GM19324 (cell line): ENCODE data around the gene FKBP2.

ENCODE experiments used
- ATAC-seq: cut with Tn5 transposase; IDR thresholded peaks from one replicate; pipeline ENCODE4 v1.9.1; 2021; ENCODE audit warnings: mild to moderate bottlenecking, moderate library complexity; ENCODE audit not compliant: unreplicated experiment, low FRiP score

The FKBP2 gene

DNA sequence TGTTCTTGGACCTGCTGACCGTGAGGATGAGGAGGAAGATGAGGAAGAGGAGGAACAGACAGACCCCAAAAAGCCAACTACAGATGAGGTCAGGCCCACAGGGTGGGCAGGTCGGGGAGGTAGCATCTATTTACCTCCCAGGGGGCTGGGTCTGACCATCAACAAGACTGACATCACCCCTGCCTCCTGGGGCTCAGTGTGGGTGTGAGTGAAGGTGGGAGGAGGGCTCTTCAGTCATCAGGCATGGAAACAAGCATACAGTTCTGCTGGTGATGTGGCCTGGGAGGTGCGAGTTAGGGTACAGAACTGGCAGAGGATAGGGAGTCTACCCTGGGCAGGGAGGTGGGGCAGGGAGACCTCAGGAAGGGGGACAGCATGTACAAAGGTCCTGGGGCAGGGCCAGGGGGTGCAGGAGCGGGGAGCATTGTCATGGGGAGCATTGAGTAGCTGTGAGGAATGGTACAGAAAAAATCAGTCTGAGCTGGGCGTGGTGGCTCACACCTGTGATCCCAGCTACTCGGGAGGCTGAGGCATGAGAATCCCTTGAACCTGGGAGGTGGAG is 19.3 kb downstream of the FKBP2 start:
- no peak for ATAC-seq

DNA sequence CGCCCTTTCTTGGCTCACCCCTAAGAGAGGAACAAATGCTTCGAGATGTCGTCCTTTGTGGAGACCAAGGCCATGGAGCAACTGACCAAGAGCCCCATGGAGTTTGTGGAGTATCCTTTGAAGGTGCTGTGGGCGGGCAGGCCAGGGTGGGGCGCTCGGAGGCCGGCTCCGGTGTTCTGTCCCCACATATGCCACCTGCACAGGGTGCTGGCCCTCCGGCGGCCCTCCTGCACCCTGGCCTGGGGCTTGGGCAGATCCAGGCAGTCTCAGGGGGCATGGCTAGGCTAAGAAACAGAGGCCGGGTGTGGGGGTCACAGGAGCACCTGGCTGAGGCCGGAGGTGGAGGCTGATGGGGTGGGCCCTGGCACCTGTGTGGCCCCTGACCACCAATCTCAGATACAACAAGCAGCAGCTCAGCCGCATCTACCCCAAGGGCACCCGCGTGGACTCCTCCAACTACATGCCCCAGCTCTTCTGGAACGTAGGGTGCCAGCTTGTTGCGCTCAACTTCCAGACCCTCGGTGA is 20.7 kb downstream of the FKBP2 start:
- ATAC-seq, result no peak

DNA sequence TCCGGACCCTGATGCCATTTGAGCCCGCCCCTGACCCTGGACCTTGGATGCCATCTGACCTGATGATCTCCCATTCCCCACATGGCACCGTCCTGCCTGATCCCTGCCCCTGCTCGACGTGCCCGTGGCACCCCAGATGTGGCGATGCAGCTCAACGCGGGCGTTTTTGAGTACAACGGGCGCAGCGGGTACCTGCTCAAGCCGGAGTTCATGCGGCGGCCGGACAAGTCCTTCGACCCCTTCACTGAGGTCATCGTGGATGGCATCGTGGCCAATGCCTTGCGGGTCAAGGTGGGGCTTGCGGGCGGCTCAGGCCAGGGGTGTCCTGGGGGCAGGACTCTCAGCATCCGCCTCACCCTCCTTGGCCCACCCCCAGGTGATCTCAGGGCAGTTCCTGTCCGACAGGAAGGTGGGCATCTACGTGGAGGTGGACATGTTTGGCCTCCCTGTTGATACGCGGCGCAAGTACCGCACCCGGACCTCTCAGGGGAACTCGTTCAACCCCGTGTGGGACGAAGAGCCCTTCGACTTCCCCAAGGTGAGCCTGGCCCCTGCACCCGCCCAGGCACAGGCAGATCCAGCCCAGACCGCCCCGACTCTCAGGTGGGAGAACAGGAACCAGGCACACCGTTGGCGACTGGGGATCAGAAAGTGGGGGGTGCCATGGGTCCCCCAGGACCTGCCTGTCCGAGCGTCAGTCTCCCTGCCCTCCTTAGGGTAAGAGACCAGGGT is 21.5 kb downstream of the FKBP2 start:
- ATAC-seq, result no peak

DNA sequence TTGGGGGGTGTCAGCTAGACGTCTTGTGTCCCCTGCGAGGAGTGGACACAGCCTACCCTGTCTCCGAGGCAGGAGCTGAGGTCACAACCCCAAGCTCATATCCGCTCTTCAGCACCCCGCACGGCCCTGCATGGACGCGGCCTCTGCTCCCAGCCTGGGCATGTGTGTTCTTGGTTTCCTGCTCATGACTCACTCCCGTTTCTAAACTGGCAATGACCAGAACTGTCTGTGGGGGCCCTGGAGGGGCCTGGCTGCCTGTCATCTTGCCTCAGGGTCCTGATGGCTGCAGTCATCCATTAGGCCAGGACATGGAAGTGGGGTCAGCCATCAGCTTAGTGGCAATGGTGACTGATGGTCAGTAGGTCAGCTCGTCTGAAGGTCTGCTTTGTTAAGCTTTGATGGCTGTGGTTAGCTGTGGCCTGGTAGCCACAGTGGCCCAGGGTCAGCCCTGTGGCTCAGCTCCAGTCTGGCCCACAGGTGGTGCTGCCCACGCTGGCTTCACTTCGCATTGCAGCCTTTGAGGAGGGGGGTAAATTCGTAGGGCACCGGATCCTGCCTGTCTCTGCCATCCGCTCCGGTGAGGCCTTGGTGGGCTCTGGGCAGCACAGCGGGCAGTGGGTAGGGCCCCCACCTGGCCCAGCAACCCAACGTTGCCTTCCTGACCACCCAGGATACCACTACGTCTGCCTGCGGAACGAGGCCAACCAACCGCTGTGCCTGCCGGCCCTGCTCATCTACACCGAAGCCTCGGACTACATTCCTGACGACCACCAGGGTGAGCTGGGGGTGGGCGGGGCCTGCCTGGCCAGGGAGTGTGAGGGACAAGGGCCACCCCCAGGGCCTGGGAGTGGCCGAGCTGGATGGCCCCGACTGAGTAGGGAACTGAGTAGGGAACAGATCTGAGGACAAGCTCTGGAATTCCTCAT is 22.4 kb downstream of the FKBP2 start:
- no peak for ATAC-seq

DNA sequence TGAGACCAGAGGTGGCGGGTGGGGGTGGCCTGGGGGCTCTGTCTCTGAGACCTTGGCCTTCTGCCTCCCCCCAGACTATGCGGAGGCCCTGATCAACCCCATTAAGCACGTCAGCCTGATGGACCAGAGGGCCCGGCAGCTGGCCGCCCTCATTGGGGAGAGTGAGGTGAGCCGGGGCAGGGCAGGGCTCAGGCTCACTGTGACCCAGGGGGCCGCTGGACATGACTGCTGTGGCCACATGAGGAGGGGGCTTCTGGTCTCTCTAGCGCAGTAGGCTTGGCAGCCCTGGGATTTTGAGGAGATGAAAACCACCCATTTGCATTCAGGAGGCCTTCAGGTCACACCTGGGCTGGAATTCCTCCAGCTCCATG is 23.0 kb downstream of the FKBP2 start:
- ATAC-seq, result no peak

DNA sequence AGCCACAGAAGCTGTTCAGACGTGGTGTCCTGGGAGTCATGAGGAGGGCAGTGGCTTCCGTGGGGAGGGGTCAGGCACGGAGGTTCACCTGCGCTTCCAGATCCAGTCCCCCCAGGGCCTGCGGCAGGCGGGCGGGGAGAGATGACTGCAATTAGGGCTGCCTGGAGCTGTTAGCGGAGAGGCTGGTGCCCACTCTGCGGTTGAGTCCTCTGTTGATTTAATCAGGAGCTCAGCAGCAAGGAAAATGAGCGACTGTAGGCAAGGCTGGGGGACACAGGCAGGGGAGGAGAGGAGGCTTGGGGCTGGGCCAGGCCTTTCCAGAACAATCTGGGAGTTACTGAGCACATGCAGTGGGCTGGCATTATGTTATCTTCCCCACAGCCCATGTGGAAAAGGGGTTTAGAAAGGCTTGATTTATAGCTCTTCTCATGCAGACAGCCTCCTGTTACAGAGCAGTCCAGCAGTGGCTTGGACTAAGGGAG is 23.5 kb downstream of the FKBP2 start:
- no peak for ATAC-seq

DNA sequence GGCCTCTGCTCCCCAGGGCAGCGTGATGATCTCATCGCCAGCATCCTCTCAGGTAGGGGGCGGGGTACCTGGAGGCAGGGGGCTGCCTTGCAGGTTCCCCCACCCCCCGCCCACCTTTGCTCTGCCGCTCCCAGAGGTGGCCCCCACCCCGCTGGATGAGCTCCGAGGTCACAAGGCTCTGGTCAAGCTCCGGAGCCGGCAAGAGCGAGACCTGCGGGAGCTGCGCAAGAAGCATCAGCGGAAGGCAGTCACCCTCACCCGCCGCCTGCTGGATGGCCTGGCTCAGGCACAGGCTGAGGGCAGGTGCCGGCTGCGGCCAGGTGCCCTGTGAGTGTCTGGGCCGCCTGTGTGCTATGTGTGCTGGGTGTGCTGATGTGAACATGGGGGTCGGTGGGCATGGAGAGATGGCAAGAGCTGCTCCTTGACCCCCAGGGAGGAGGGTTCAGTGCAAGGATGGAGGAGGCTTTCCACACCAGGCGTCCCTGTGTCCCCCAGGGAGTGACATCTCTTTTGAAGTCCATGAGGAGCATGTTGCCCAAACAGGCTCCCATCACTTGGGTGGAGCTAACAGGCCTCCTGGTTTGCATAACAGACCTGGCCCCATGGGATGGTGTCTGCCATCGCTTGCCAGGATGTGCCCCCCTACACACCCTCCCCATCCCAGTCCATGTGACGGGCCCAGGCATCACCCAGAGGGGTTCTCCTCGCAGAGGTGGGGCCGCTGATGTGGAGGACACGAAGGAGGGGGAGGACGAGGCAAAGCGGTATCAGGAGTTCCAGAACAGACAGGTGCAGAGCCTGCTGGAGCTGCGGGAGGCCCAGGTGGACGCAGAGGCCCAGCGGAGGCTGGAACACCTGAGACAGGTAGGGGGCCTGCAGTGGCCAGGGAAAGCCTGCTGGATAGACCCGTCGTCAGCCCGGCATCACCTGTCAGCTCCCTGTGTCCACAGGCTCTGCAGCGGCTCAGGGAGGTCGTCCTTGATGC is 24.6 kb downstream of the FKBP2 start:
- ATAC-seq, result no peak

DNA sequence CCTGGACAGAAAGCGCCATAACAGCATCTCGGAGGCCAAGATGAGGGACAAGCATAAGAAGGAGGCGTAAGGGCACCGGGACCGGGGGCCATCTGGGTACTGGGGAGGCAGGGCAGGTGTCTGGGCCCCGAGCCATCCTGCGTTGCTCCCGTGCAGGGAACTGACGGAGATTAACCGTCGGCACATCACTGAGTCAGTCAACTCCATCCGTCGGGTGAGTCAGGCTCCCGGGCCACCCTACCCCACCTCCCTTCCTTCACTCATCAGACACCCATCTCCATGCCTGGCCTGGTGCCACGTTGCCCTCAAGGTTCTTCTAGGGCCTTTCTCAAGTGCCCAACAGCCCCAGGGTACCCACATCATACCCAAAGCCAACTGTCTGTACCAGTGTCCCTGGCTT is 25.4 kb downstream of the FKBP2 start:
- no peak for ATAC-seq

DNA sequence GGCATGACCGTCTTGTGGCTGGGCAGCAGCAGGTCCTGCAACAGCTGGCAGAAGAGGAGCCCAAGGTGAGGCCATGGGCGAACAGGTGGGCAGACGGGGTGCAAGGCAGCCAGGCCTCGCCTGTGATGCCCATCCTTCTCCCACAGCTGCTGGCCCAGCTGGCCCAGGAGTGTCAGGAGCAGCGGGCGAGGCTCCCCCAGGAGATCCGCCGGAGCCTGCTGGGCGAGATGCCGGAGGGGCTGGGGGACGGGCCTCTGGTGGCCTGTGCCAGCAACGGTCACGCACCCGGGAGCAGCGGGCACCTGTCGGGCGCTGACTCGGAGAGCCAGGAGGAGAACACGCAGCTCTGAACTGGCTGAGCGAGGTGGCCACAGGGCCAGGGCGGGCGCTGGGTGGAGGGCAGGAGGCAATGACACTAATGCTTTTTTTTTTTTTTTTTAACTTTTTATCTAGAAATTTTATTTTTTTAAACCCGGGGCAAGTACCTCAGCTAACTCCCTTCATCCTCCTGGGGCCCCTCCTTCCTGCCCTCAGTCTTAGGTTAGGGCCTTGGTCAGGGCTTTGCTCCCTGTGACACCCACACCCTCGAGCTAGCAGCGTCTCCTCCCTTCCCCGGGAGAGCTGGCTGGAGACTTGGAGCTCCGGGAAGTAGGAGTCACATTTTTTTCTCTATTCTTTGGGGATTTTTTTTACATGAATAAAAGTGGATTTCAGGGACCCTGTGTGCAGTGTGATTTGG is 26.5 kb downstream of the FKBP2 start:
- no peak for ATAC-seq

DNA sequence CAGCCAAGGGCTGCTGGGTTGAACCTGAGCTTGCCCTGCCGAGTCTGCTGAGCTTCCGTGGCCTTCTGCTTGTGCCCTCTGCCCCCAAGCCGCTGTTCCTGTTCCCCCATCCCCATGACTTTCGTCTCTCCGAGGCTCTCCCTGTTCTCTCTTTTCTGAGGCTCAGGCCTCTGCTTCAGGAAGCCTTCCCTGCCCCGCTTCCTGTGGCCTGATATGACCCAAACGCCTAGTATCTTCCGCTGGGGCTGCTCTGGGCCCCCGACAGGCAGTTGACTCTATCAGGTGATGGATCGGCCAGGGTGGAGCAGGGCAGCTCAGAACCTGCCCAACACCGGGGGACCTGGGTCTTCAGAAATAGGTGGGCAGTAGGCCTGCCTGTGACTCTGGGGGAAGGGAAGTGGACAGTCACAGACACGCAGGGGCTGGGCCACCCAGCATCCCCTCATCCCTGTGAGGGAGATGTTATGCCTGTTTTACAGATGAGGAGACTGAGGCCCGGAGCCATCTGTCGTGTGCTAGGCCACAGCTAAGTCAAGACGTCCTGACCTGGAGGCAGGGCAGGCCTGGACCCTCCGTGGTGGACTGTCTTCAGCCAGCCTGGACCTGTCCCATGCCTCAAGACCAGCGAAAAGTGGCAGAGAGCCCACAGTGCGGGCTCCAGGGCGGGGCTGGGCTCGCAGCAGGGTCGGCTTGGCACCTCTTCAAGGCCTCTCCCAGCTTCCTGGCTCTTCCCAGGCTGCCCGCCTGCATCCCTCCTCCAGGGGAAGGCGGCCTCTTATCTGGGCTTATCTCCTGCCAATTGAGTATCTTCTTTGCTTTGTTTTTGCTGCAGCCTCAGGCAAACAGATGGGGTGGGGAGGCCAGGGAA is 27.4 kb downstream of the FKBP2 start:
- ATAC-seq, result no peak

DNA sequence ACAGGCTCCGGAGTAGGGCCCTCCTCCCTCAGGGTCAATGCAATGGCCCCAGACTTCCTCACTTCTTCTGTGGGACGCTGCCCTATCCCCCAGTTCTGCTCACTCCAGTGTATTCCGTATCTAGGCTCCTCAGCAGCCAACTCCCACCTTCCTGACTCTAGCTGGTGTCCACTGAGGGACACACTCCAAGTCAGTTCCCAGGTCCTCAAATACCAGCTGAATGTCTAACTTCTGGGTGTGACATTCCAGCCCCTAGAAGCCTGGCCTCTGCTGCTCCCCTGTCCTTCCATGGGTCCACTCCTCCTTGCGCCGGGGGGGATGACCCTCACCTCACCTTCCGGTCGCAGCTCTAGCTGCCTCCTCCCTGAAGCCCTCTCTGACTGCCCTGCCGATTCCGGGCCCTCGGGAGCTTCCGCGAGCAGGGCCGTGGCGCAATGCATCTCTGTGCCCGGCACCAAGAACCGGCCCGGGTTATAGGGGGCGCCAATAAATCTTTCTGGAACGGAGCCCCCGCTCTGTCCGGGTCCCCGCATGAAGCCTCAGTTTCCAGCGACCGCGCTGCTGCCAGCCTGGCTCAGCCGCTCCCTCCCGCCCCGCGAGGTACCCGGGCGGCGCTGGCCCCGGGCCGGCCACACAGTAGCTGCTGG is 28.1 kb downstream of the FKBP2 start:
- ATAC-seq, result peak; percentile 18

DNA sequence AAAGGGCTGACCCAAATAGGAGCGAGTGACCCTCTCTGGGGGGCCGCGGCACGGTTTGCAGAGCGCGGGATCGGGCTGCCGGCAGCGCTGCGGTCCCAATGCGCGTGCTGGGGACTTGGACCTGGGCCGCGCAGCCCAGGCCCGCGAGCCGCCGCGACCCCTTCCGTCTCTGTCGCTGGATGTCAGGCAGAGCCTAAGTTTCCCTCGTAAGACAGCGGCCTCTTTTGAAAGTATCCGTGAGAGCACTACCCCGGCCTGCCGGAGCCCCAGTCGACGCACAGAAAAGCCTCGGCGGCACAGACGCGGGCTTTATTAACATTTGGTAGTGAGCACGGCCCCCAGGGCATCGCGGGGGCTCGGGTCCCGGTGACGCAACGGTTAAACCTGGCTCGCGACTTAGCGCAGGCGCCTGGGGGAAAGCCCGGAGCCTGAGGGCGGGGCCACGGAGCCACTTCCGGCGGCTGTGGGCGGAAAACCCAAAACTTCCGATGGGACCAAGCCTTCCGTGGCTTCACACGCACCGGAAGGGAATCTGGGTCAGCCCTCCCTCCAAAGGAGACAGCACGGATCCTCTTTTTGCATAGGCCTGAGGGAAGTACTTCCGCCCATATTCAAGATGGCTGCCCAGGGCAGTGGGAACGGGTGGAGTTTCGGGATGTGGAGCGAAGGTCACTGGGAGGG is 28.8 kb downstream of the FKBP2 start:
- ATAC-seq, result peak; percentile 81

DNA sequence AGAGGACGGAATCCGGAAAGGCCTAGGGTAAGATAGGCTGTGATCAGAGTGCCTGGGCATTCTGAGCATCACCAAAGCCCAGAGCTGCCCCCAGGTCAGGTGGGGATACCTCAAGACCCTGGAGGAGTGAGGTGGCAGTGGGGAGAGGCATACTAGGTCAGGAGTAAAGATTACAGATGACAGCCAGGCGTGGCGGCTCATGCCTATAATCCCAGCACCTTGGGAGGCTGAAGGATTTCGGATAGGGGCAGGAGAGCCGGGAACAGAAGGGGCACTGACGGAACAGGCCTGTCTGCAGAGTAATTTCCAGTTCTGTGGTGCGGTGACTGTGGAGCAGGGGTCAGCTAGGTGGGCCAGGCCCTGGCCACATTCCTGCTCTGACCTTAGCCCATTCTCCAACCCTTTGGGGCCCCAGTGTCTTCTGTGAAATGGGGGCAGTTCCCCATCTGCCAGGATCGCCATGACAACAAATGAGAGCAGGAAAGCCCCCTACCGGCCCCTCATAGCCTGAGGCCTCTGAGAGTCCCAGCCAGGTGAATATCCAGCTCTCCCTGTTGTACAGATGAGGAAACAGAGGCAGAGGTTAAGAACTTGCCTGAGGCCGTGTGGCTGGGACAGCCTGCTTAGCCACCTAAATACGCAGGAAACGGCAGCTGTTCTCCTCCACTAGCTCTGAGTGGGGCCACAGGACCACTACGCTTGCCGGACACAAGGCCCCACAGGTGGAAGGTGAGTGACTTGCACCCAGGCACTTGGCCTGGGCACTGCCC is 34.3 kb downstream of the FKBP2 start:
- ATAC-seq, result no peak

DNA sequence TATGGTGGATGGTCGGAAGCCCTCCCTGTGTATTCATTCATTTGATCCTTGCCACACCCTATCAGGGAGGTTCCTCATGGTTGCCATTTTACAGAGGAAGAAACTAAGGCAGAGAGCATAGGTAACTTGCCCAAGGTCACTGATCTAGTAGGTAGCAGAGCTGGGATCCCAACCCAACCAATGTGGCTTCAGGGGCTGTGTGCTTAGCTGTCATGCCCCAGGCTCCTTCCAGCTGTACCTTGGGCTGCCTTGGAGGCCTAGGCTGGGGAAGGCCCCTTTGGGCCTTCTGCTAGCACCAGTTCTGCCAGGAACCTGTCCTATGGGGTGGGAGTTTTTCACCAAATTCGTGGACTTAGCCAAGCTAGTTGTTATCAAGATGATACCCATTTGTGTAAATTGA is 34.9 kb downstream of the FKBP2 start:
- ATAC-seq, result no peak

DNA sequence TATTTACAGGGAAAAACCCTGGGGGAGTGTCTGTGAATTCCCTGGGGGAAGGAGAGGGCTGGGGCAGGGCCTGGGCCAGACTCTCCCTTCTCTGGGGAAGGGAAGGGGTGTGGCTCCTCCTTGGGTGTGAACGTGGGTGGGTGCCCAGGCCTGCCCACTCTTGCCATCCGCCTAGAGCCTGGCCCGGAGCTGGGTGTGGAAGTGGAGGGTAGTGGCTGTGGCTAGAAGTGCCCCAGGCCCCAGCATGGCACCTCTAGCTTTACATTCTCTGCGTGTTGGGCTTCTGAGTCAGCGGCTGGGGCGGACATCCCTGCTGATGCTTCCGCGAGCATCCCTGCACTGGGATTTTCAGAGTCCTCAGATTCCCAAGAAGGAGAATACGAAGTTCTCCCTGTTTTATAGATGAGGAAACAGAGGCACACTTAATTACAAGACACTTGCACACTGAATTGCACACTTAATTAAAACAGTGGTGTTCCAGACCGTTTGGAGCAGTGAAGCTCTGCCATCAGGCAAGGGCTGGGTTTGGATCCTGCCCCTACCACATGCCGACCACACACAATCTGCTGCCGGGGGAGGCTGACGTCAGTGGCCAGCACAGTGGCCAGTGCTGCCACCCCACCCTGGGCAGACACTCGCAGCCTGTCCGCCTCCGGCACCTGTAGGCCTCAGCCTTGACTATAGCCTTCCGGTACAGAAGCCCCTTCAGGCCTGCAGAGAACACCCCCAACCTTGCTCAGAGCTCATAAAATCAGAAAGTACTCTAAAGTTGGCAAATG is 35.9 kb downstream of the FKBP2 start:
- ATAC-seq, result no peak
